Mucosa of rectum (tissue), 2 donors: ENCODE results near the gene SAMD3.
"Not testable (repeated sequence)": the region's sequence is repeated elsewhere in the genome, so short reads cannot be mapped to it uniquely, and the experiment has no call there.

Source experiments
- H3K27ac ChIP-seq, 2 donors: one replicate each; pipeline ENCODE4 v1.7.0; 2013; ENCODE audit warnings: inconsistent platforms in 2 of 2, low read depth in 2 of 2, low read length in 2 of 2
- H3K27me3 ChIP-seq, 2 donors: one replicate each; pipeline ENCODE4 v1.7.0; 2013; ENCODE audit warnings: low read length in 2 of 2; ENCODE audit not compliant: control insufficient read depth in 2 of 2, insufficient read depth in 2 of 2
- H3K36me3 ChIP-seq, 2 donors: one replicate each; pipeline ENCODE4 v1.7.0; 2013; ENCODE audit warnings: low read length in 2 of 2; ENCODE audit not compliant: control insufficient read depth in 2 of 2, insufficient read depth in 2 of 2
- H3K4me1 ChIP-seq, 2 donors: one replicate each; pipeline ENCODE4 v1.7.0; 2013; ENCODE audit warnings: low read length in 2 of 2, mild to moderate bottlenecking in 1 of 2; ENCODE audit not compliant: control insufficient read depth in 2 of 2, insufficient read depth in 2 of 2
- H3K4me3 ChIP-seq, 2 donors: one replicate each; pipeline ENCODE4 v1.7.0; 2013; ENCODE audit warnings: low read length in 2 of 2
- H3K9ac ChIP-seq, 2 donors: one replicate each; pipeline ENCODE4 v1.7.0; 2013; ENCODE audit warnings: low read length in 2 of 2, low read depth in 1 of 2, mild to moderate bottlenecking in 1 of 2
- H3K9me3 ChIP-seq, 2 donors: one replicate each; pipeline ENCODE4 v1.7.0; 2013; ENCODE audit warnings: low read length in 2 of 2; ENCODE audit not compliant: control insufficient read depth in 2 of 2
- donor health status: healthy.
- donor health status: Normal muscosa, but diverticular disease.

The SAMD3 gene

DNA sequence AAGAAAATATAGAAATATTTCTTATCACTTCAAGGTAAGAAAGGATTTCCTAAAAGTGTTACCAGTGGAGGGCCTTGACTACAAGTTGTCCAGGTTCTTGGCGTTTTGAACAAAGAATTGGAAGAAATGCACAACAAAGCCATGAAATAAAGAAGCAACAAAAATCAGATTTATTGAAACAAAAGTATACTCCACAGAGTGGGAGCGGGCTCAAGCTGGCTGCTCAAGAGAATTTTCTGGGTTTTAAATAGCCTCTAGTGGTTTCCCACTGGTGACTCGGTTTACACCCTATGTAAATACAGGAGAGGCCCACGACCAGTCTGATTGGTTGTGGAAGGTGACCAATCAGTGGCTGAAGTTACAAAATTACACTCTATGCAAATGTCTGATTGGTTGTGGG lies 64.2 kb downstream of the SAMD3 start:
- H3K4me3 ChIP-seq = no peak overlapping the region
- no peaks in the 10 kb centered on the region for H3K9me3 ChIP-seq

DNA sequence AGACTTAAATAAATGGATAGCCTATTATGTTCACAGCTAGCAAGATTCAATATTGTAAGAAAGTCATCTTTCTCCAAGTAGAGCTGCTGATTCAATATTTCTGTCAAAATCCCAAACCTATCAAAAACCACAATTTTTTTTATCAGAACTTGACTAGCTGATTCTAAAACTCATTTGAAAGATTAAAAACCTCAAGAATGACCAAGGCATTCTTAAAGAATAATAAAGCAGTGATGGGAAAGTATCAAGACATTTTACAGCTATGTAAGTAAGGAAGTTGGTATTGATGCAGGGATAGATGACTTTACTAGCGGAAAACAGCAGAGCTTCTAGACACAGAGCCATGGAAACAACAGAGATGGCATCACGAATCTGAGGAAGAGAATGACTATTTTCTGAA lies 64.7 kb downstream of the SAMD3 start:
- Histone ChIP-seq H3K27me3 (no peaks in the 10 kb centered on the region), H3K4me3 (no peak overlapping the region), H3K9ac (no peak overlapping the region), H3K27ac (no peak overlapping the region), H3K4me1 (no peaks in the 10 kb centered on the region), H3K36me3 (no peaks in the 10 kb centered on the region), H3K9me3 (no peaks in the 10 kb centered on the region)

More for the DNA sequence above, 64.2 kb downstream of the SAMD3 start:
- H3K27me3 ChIP-seq = no peaks in the 10 kb centered on the region
- H3K27ac ChIP-seq = no peak overlapping the region
- no peak overlapping the region for H3K9ac ChIP-seq
- no peaks in the 10 kb centered on the region for H3K4me1 ChIP-seq
- H3K36me3 ChIP-seq = no peaks in the 10 kb centered on the region

- Histone ChIP-seq H3K9me3 (no peaks in the 10 kb centered on the region), H3K36me3 (no peaks in the 10 kb centered on the region), H3K4me1 (no peaks in the 10 kb centered on the region), H3K27me3 (no peaks in the 10 kb centered on the region), H3K9ac (no peak overlapping the region), H3K27ac (no peak overlapping the region), H3K4me3 (no peak overlapping the region)
These were observed 65.8 kb downstream of the SAMD3 start for GRCh38 chr6:130156908-130157307.

DNA sequence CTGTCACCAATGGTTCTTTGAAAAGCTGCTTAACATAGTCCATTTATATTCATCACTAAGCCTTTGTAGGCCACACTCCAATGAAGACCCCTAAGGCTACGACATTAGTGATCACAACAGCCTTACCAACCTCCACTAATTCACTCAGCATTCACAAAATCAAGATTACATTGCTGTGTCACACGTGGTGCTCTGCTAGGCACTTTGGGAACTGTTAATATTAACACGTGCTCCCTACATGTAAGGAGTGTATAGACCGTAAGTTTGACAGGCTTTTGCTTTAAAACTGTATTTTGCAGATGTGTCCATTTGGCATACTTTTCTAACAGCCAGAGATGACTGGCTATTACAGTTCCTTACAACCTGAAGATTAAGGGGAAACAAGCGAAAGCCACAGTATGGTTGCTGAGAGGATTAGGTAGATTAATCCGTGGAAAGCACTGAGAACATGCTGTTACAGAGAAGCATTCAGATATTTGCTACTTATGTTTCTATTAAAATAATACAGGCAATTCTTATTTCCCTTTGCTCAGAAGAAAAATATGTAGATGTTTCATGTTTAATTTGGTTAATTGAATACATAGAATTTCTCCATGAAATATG lies 69.7 kb downstream of the SAMD3 start:
- Histone ChIP-seq H3K9me3 (no peaks in the 10 kb centered on the region), H3K36me3 (no peaks in the 10 kb centered on the region), H3K27me3 (no peaks in the 10 kb centered on the region), H3K4me3 (no peak overlapping the region), H3K27ac (no peak overlapping the region), H3K4me1 (no peaks in the 10 kb centered on the region), H3K9ac (no peak overlapping the region)

DNA sequence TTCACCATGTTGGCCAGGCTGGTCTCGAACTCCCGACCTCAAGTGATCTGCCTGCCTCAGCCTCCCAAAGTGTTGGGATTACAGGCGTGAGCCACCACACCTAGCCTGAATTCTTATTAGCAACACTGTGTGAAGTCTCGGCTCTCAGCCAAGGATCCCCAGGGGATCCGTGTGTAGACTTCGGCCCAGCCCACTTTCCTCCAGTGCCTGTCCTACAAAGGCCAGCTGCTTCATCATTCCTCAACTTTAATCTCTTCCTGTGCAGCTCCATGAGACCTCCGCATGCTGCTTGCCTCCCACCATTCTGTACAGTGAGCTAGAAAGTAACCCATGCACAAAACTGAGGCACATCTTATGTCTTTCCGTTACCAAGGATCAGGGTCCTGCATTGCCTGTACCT lies 71.8 kb downstream of the SAMD3 start:
- H3K27ac ChIP-seq = no peak overlapping the region
- no peaks in the 10 kb centered on the region for H3K36me3 ChIP-seq
- no peak overlapping the region for H3K4me3 ChIP-seq
- H3K9ac ChIP-seq = no peak overlapping the region
- H3K27me3 ChIP-seq = no peaks in the 10 kb centered on the region
- no peaks in the 10 kb centered on the region for H3K9me3 ChIP-seq
- H3K4me1 ChIP-seq = no peaks in the 10 kb centered on the region

DNA sequence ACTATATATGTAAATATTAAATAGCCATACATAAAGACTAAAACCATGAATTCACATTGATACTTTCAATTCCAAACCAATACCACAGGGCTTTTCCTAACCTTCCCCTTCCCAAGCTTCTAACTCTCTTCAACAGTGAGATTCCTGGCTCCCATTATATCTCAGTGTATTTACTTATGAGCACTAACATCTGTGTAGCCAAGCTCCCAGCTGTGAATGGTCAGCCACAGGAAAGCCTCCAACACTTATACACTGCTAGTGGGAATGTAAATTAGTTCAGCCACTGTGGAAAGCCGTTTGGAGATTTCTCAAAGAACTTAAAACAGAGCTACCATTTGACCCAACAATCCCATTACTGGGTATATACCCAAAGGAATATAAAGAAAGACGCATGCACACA lies 73.7 kb downstream of the SAMD3 start:
- not testable (repeated sequence) for H3K4me3 ChIP-seq, H3K9me3 ChIP-seq, H3K4me1 ChIP-seq, H3K9ac ChIP-seq, H3K36me3 ChIP-seq, H3K27ac ChIP-seq, H3K27me3 ChIP-seq

DNA sequence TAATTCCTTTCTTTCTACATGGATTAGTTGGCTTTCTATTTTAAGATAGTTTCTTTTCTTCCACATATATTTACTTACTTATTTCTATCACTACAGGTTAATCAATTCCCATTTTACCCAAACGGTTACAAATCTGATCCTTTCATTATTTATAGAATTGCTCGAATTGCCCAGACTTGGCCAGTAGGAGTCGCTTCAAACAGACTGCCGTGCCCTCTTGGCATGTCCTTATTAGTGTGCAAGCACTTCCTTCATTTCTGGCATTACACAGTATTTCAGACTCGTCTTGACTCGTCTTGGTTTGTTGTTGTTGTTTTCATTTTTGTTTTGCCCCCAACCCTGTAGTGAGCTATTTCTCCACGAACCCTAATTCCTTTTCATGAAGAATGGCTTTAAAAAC lies 74.6 kb downstream of the SAMD3 start:
- Histone ChIP-seq H3K9ac (no peak overlapping the region), H3K9me3 (no peaks in the 10 kb centered on the region), H3K27ac (no peak overlapping the region), H3K4me3 (no peak overlapping the region), H3K36me3 (peaks cover 0 to 5% of the 10 kb centered on the region in 2 donors), H3K4me1 (no peaks in the 10 kb centered on the region), H3K27me3 (no peaks in the 10 kb centered on the region)

- Histone ChIP-seq H3K36me3 (peaks cover 0 to 5% of the 10 kb centered on the region in 2 donors), H3K27ac (no peak overlapping the region), H3K9me3 (no peaks in the 10 kb centered on the region), H3K4me1 (no peaks in the 10 kb centered on the region), H3K4me3 (no peak overlapping the region), H3K9ac (no peak overlapping the region), H3K27me3 (no peaks in the 10 kb centered on the region)
These were observed 75.6 kb downstream of the SAMD3 start for GRCh38 chr6:130147111-130147510.

- H3K9me3 ChIP-seq = no peaks in the 10 kb centered on the region
- no peak overlapping the region for H3K27ac ChIP-seq
- no peaks in the 10 kb centered on the region for H3K27me3 ChIP-seq
- no peak overlapping the region for H3K4me3 ChIP-seq
- H3K9ac ChIP-seq = no peak overlapping the region
- peaks cover 0 to 5% of the 10 kb centered on the region in 2 donors for H3K36me3 ChIP-seq
- no peaks in the 10 kb centered on the region for H3K4me1 ChIP-seq
These were observed 79.0 kb downstream of the SAMD3 start for GRCh38 chr6:130143709-130144108.

DNA sequence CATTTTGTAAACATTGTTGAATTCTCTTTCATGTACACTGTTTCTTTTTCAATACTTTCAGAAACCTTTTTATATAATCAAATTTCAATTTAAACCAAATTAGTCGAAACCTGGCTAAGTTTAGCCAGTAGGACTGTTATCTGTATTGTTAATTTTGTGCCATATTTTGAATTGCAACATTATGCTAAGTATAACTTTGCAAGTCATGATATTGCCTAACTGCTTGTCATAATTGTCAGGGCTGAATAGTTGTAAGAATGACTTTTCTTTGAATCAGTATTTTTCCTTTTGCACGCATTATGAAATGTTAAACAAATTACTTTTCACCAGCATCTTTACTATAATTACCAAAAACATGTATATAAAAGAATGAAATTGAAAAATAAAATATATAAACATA lies 82.7 kb downstream of the SAMD3 start:
- Histone ChIP-seq H3K4me3 (no peak overlapping the region), H3K9ac (no peak overlapping the region), H3K9me3 (no peaks in the 10 kb centered on the region), H3K27me3 (no peaks in the 10 kb centered on the region), H3K27ac (no peak overlapping the region), H3K4me1 (no peaks in the 10 kb centered on the region), H3K36me3 (peaks cover 0 to 10% of the 10 kb centered on the region in 2 donors)

- no peak overlapping the region for H3K9ac ChIP-seq
- peaks cover 0 to 9% of the 10 kb centered on the region in 2 donors for H3K36me3 ChIP-seq
- H3K4me1 ChIP-seq = no peaks in the 10 kb centered on the region
- no peak overlapping the region for H3K4me3 ChIP-seq
- H3K27me3 ChIP-seq = no peaks in the 10 kb centered on the region
- H3K27ac ChIP-seq = no peak overlapping the region
- H3K9me3 ChIP-seq = no peaks in the 10 kb centered on the region
These were observed 83.9 kb downstream of the SAMD3 start for GRCh38 chr6:130138909-130139242.
